ENCODE data around the gene PHRF1.

Gene PHRF1

GRCh38 chr11:545171-545570 lies 31.1 kb upstream of the PHRF1 start:
- H3K9ac ChIP-seq (ENCODE audit: low read length) = no peak overlapping the region
- H4K20me1 ChIP-seq (ENCODE audit: insufficient read depth, low read length) = no peaks in the 10 kb centered on the region
- no peaks in the 10 kb centered on the region for H3K36me3 ChIP-seq (replicated peaks; ENCODE audit: low read depth, low read length)
- no peaks in the 10 kb centered on the region for H3K27me3 ChIP-seq (ENCODE audit: low read depth, low read length)
- H3K4me2 ChIP-seq (ENCODE audit: low read length) = no peak overlapping the region
- no peaks in the 10 kb centered on the region for H3K79me2 ChIP-seq (ENCODE audit: low read length)
- TF ChIP-seq EZH2phosphoT487 (IDR thresholded peaks at IDR 0.05; ENCODE audit: low read depth) = no peak
- no peak for TF ChIP-seq CTCF (IDR thresholded peaks at IDR 0.05; ENCODE audit: low read depth, low read length)
- no peak overlapping the region for H3K4me3 ChIP-seq (ENCODE audit: low read length)
- no peaks in the 10 kb centered on the region for H3K9me3 ChIP-seq (ENCODE audit: insufficient read depth, low read length)
- no peaks in the 10 kb centered on the region for H3K4me1 ChIP-seq (ENCODE audit: low read length)
- no peak overlapping the region for H2AFZ ChIP-seq (ENCODE audit: low read depth, low read length)
- no peak overlapping the region for H3K27ac ChIP-seq (ENCODE audit: low read length)

- no peak overlapping the region for H3K4me3 ChIP-seq (ENCODE audit: low read length)
- no peak overlapping the region for H2AFZ ChIP-seq (ENCODE audit: low read depth, low read length)
- H4K20me1 ChIP-seq (ENCODE audit: insufficient read depth, low read length) = no peaks in the 10 kb centered on the region
- H3K4me2 ChIP-seq (ENCODE audit: low read length) = peak overlapping the region; percentile 20
- H3K9ac ChIP-seq (ENCODE audit: low read length) = no peak overlapping the region
- no peaks in the 10 kb centered on the region for H3K79me2 ChIP-seq (ENCODE audit: low read length)
- H3K9me3 ChIP-seq (ENCODE audit: insufficient read depth, low read length) = no peaks in the 10 kb centered on the region
- no peaks in the 10 kb centered on the region for H3K36me3 ChIP-seq (replicated peaks; ENCODE audit: low read depth, low read length)
- H3K27ac ChIP-seq (ENCODE audit: low read length) = no peak overlapping the region
- TF ChIP-seq EZH2phosphoT487 (IDR thresholded peaks at IDR 0.05; ENCODE audit: low read depth) = no peak
- no peak for TF ChIP-seq CTCF (IDR thresholded peaks at IDR 0.05; ENCODE audit: low read depth, low read length)
- no peaks in the 10 kb centered on the region for H3K27me3 ChIP-seq (ENCODE audit: low read depth, low read length)
- H3K4me1 ChIP-seq (ENCODE audit: low read length) = no peaks in the 10 kb centered on the region
These were observed 27.3 kb upstream of the PHRF1 start for GRCh38 chr11:548700-549603.

- Histone ChIP-seq H3K4me2 (ENCODE audit: low read length) (no peak overlapping the region), H3K4me1 (ENCODE audit: low read length) (0 out of 2 replicates have a peak, but pooled peaks cover 6% of the 10 kb centered on the region), H2AFZ (ENCODE audit: low read depth, low read length) (no peak overlapping the region), H3K36me3 (replicated peaks; ENCODE audit: low read depth, low read length) (no peaks in the 10 kb centered on the region), H4K20me1 (ENCODE audit: insufficient read depth, low read length) (no peaks in the 10 kb centered on the region), H3K9me3 (ENCODE audit: insufficient read depth, low read length) (no peaks in the 10 kb centered on the region), H3K79me2 (ENCODE audit: low read length) (no peaks in the 10 kb centered on the region), H3K27me3 (ENCODE audit: low read depth, low read length) (no peaks in the 10 kb centered on the region), H3K4me3 (ENCODE audit: low read length) (no peak overlapping the region), H3K9ac (ENCODE audit: low read length) (no peak overlapping the region), H3K27ac (ENCODE audit: low read length) (no peak overlapping the region)
- TF ChIP-seq CTCF (IDR thresholded peaks at IDR 0.05; ENCODE audit: low read depth, low read length) = no peak
- no peak for TF ChIP-seq EZH2phosphoT487 (IDR thresholded peaks at IDR 0.05; ENCODE audit: low read depth)
These were observed 26.1 kb upstream of the PHRF1 start for GRCh38 chr11:550021-550745.

- Histone ChIP-seq H3K79me2 (ENCODE audit: low read length) (no peaks in the 10 kb centered on the region), H4K20me1 (ENCODE audit: insufficient read depth, low read length) (no peaks in the 10 kb centered on the region), H3K27me3 (ENCODE audit: low read depth, low read length) (no peaks in the 10 kb centered on the region), H3K36me3 (replicated peaks; ENCODE audit: low read depth, low read length) (no peaks in the 10 kb centered on the region), H3K9ac (ENCODE audit: low read length) (no peak overlapping the region), H3K4me3 (ENCODE audit: low read length) (no peak overlapping the region), H3K4me2 (ENCODE audit: low read length) (no peak overlapping the region), H3K27ac (ENCODE audit: low read length) (no peak overlapping the region), H2AFZ (ENCODE audit: low read depth, low read length) (no peak overlapping the region), H3K9me3 (ENCODE audit: insufficient read depth, low read length) (no peaks in the 10 kb centered on the region), H3K4me1 (ENCODE audit: low read length) (0 out of 2 replicates have a peak, but pooled peaks cover 7% of the 10 kb centered on the region)
- TF ChIP-seq EZH2phosphoT487 (IDR thresholded peaks at IDR 0.05; ENCODE audit: low read depth) = no peak
- no peak for TF ChIP-seq CTCF (IDR thresholded peaks at IDR 0.05; ENCODE audit: low read depth, low read length)
These were observed 25.6 kb upstream of the PHRF1 start for GRCh38 chr11:550746-551085.

Measured in OCI-LY3 (cell line).